Stomach (tissue), 9 donors: ENCODE measurements around the gene ASCL2. TPM values are rescaled to one million over a fixed set of nuclear protein-coding genes. Genes with fewer than 3 reads are reported as not detected.

Source experiments
- DNase-seq, 2 donors: peaks; one replicate each; pipeline versions ENCODE4 v3.0.0 to v3.0.0-alpha.2; 2013 to 2019
- H3K27ac ChIP-seq, 5 donors: fragments of 200-600 bp in 4 of 5; sonication (generic) in 4 of 5; one replicate each; pipeline ENCODE4 v1.5.1; 2013 to 2019; ENCODE audit warnings: mild to moderate bottlenecking in 1 of 5, moderate library complexity in 1 of 5
- H3K27me3 ChIP-seq, 3 donors: fragments of 200-600 bp; sonication (generic); one replicate each; pipeline ENCODE4 v1.5.1; 2017 to 2019; ENCODE audit warnings: mixed run types in 1 of 3
- H3K36me3 ChIP-seq, 4 donors: fragments of 200-600 bp; sonication (generic); 1 replicate in 3 of 4; 2 replicates in 1 of 4; pipeline ENCODE4 v1.5.1; 2016 to 2019
- H3K4me1 ChIP-seq, 4 donors: fragments of 200-600 bp; sonication (generic); one replicate each; pipeline ENCODE4 v1.5.1; 2016 to 2019
- H3K4me3 ChIP-seq, 4 donors: fragments of 200-600 bp; sonication (generic) in 3 of 4; one replicate each; pipeline ENCODE4 v1.5.1; 2016 to 2019; ENCODE audit warnings: mild to moderate bottlenecking in 1 of 4
- H3K9me3 ChIP-seq, 4 donors: fragments of 200-600 bp; sonication (generic); one replicate each; pipeline ENCODE4 v1.5.1; 2016 to 2019
- EP300 ChIP-seq: sonication (generic); formaldehyde crosslinking; IDR thresholded peaks from one replicate; pipeline ENCODE4 v1.6.1; 2017; ENCODE audit warnings: antibody characterized with exemption
- POLR2A ChIP-seq, 4 donors: fragments of 450-650 bp; IDR thresholded peaks; one replicate each; pipeline ENCODE4 v1.6.1; 2016; ENCODE audit warnings: antibody characterized with exemption in 4 of 4, control low read depth in 2 of 4, mild to moderate bottlenecking in 1 of 4, moderate library complexity in 1 of 4
- POLR2AphosphoS5 ChIP-seq, 3 donors: sonication (generic); formaldehyde crosslinking; IDR thresholded peaks; one replicate each; pipeline ENCODE4 v1.6.1; 2016; ENCODE audit warnings: antibody characterized with exemption in 3 of 3
- WGBS, 5 donors: extraction: QIAGEN DNeasy Blood & Tissue Kit in 3 of 5; methylation state at CpG; one replicate each; pipeline versions ENCODE4 v1.1.5 to v1.1.7; 2013 to 2018; 5-methylcytosine and 5-hydroxymethylcytosine counted together
- intact Hi-C: fragments of 100-400 bp; cut with DNase I; formaldehyde crosslinking; loops from one replicate; pipeline ENCODE4 v1.15.1; 2023; ENCODE audit warnings: low total_unique reads
- polyA plus RNA-seq, 3 donors: library from polyadenylated mRNA; stranded (reverse); fragments of 200-250 nt; gene quantifications; one replicate each; pipeline ENCODE4 v1.2.3, GENCODE V29; 2013
- total RNA-seq, 5 donors: library from RNA; depleted of rRNA; stranded (reverse); fragments of >200 nt; gene quantifications; one replicate each; pipeline versions ENCODE4 v1.1.0 to v1.2.3, GENCODE V29; 2014 to 2016
- TF ChIP-seq, protein P1 (sequence below), 7 experiments: fragments of 450-650 bp in 4 of 7; fragments of 200-600 bp in 3 of 7; sonication (generic) in 3 of 7; IDR thresholded peaks; one replicate each; pipeline ENCODE4 v1.5.1; 2016 to 2019; ENCODE audit warnings: antibody characterized with exemption in 7 of 7, control low read depth in 2 of 7, mild to moderate bottlenecking in 1 of 7
- donor health status: healthy with polysubstance abuse.
- donor health status: Bipolar disorder and iron deficiency.
- donor health status: healthy.

ASCL2 gene
- total and polyA plus RNA-seq, 8 donors, result 0.81 to 6.3 (median 2.2) TPM; not detected in 4

DNA sequence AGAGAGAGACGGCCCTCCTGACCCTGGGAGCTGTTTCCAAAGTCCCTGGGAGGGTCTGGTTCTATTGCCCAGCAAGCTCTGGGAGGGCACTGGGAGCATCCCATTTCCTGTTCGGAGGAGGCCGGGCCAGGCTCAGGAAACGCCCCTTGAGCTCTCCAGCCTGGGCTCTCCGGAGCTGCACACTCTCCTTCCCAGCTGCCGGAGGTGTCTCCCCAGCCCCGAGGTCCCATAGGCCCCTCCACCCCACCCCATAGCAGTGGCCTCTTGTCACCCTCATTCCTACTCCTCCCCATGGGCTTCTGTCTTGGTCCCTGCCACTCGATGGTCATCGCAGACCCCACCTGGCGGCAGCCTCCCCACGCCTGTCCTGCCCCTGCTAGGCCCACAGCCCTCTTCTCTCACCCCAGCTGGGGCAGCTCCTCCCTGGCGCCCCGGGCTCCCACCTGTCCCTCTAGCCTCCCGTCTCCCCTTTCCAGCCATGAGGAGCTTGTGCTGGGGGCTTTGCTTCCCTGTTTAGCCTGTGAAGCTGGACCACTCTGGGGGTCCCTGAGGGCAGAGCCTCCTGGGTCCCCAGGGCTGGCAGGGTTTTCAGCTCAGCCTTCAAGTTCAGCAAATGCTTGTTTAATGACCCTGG is 34.2 kb upstream of the ASCL2 start:
- TF ChIP-seq, protein P1, sequence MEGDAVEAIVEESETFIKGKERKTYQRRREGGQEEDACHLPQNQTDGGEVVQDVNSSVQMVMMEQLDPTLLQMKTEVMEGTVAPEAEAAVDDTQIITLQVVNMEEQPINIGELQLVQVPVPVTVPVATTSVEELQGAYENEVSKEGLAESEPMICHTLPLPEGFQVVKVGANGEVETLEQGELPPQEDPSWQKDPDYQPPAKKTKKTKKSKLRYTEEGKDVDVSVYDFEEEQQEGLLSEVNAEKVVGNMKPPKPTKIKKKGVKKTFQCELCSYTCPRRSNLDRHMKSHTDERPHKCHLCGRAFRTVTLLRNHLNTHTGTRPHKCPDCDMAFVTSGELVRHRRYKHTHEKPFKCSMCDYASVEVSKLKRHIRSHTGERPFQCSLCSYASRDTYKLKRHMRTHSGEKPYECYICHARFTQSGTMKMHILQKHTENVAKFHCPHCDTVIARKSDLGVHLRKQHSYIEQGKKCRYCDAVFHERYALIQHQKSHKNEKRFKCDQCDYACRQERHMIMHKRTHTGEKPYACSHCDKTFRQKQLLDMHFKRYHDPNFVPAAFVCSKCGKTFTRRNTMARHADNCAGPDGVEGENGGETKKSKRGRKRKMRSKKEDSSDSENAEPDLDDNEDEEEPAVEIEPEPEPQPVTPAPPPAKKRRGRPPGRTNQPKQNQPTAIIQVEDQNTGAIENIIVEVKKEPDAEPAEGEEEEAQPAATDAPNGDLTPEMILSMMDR (IDR thresholded peaks at IDR 0.05), result no peak
- TF ChIP-seq POLR2A (IDR thresholded peaks at IDR 0.05) (no peak), EP300 (no peak), POLR2AphosphoS5 (IDR thresholded peaks at IDR 0.05) (no peak)
- Histone ChIP-seq H3K27ac (peak overlapping the region; percentile 37 to 89 (median 81)), H3K4me3 (peak overlapping the region in 1 of 4 donors; percentile 5), H3K27me3 (no peaks in the 10 kb centered on the region), H3K36me3 (no peaks in the 10 kb centered on the region), H3K4me1 (peaks cover 54 to 83% (median 60%) of the 10 kb centered on the region in 4 donors), H3K9me3 (no peaks in the 10 kb centered on the region)
- WGBS, 5 donors, result 49 to 63% (median 57%) methylated on average over 14 of the region's 14 CpGs
- intact Hi-C loops, result loop anchor here (10.0 kb wide), 1 partner anchor 580 kb away; the partner anchor contains the start of gene CDKN1C
- peak; percentile 24 to 50 for DNase-seq

DNA sequence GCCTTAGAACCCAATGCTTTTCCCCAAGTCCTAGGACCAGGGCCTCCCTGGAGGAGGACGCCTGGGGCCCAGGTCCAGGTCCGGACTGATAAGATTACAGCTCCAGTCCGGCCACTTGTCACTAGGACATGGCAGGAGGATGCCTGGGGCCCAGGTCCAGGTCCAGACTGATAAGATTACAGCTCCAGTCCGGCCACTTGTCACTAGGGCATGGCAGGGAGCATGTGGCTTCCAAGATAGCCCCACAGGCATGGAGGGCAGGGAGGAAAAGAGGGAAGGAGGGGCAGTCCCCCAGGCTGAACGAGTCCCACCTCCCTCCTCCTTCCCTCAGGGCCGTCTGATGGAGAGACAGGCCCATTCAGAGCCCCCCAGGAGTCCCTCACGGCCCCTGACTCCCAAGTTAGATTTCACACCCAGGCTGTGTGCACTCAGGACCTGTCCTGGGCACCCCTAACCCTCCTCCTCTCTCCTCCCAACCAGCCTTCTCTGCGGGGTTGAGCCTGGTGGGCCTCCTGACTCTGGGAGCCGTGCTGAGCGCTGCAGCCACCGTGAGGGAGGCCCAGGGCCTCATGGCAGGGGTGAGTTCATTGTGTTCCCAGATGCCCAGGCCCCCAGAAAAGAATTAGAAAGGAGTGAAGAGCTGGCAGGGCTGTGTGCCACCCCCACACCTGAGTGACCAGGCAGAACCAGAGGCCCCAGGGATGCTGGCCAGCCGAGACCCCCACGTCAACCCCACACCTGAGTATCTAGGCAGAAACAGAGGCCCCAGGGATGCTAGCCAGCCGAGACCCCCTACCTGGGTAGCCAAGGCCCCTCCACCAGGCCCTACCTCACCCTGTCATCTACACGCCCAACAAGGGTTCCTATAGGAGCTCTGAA is 33.5 kb upstream of the ASCL2 start:
- WGBS, 5 donors, result 27 to 61% (median 40%) methylated on average over 10 to 15 of the region's 15 CpGs
- H3K4me3 ChIP-seq, result peak overlapping the region in 1 of 4 donors; percentile 31
- intact Hi-C loops, result loop anchor here (10.0 kb wide), 1 partner anchor 581 kb away; the partner anchor contains the start of gene CDKN1C
- H3K36me3 ChIP-seq, result no peaks in the 10 kb centered on the region
- peak overlapping the region; percentile 59 to 89 (median 81) for H3K27ac ChIP-seq
- H3K4me1 ChIP-seq, result peaks cover 54 to 85% (median 63%) of the 10 kb centered on the region in 4 donors
- no peaks in the 10 kb centered on the region for H3K27me3 ChIP-seq
- no peaks in the 10 kb centered on the region for H3K9me3 ChIP-seq
- TF ChIP-seq POLR2AphosphoS5 (IDR thresholded peaks at IDR 0.05) (no peak), POLR2A (IDR thresholded peaks at IDR 0.05) (no peak), EP300 (no peak)
- TF ChIP-seq, protein P1 (IDR thresholded peaks at IDR 0.05), result no peak
- DNase-seq, result peak; percentile 62 to 79

DNA sequence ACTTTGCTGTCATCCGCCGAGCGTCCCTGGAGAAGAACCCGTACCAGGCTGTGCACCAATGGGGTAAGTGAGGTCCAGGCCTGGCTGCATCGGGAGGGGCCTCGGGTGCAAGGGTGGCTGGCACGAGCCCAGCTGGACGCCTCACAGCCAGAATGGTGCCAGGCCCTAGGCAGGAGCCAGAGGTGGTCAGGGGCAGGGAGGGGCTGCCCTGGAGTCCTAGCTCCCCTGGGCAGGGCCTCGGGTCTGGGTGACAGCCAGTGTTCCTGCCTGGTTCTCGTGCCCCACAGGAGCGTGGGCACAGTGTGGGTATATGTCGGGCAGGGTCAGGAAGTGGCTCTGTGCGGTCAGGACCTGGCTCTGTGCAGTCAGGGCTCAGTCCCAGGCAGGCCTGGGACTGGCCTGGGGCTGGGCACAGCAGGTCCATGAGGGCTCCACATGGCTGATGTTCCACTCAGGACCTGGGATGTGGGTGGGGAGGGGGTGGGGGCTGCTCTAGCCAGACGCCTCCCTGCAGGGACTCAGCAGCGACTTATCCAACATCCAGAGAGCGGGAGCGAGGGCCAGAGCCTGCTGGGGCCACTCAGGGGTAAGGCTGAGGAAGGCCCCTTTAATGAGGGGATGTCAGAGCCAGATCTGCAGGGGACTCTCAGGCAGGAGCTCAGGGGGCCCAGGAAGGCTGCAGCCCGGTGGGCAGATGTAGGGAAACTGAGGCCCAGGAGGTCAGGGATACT is 32.7 kb upstream of the ASCL2 start:
- Histone ChIP-seq H3K36me3 (no peaks in the 10 kb centered on the region), H3K9me3 (no peaks in the 10 kb centered on the region), H3K4me3 (peak overlapping the region; percentile 24 to 31 (median 28)), H3K27me3 (no peaks in the 10 kb centered on the region), H3K27ac (peak overlapping the region; percentile 59 to 89 (median 81)), H3K4me1 (peaks cover 54 to 85% (median 62%) of the 10 kb centered on the region in 4 donors)
- intact Hi-C loops, result loop anchor here (10.0 kb wide), 1 partner anchor 582 kb away; the partner anchor contains the start of gene CDKN1C
- TF ChIP-seq EP300, result no peak
- TF ChIP-seq POLR2AphosphoS5 (IDR thresholded peaks at IDR 0.05), result peak in 1 of 3 donors; percentile 10
- DNase-seq, result peak; percentile 44 to 89
- WGBS, 5 donors, result 14 to 48% (median 23%) methylated on average over 14 to 18 of the region's 18 CpGs

DNA sequence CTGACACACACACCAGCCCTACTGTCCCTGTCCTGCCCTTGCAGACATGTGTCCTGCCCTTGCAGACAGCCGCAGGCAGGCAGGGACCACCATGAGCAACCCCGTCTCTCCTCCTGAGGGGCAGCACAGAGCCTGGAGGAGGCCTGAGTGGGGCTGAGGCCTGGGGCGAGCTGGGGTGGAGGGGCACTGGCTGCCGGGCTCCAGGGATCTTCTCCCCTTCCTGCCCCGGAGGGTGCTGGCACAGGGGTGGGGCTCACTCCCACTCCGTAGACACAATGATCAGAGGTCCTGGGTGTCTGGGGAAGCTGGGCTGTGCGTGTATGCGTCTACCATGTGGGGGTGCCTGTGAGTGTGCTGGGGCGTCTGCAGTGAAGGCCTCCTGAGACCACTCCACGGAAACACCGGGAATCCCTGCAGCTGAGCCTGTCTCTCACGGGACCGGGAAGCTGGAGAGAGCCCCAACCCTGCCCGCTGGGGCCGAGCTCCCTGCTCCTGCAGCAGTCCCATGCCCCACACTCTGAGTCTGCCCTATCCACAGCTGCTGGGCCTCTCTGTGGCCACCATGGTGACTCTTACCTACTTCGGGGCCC is 32.0 kb upstream of the ASCL2 start:
- intact Hi-C loops, result loop anchor here (10.0 kb wide), 1 partner anchor 582 kb away; the partner anchor contains the start of gene CDKN1C
- Histone ChIP-seq H3K4me3 (peak overlapping the region; percentile 24 to 31 (median 28)), H3K9me3 (no peaks in the 10 kb centered on the region), H3K27me3 (no peaks in the 10 kb centered on the region), H3K36me3 (no peaks in the 10 kb centered on the region), H3K27ac (peak overlapping the region; percentile 59 to 89 (median 81)), H3K4me1 (peaks cover 53 to 78% (median 58%) of the 10 kb centered on the region in 4 donors)
- no peak for DNase-seq
- TF ChIP-seq, protein P1 (IDR thresholded peaks at IDR 0.05), result no peak
- TF ChIP-seq EP300 (no peak), POLR2AphosphoS5 (IDR thresholded peaks at IDR 0.05) (no peak), POLR2A (IDR thresholded peaks at IDR 0.05) (no peak)
- 17 to 43% (median 29%) methylated on average over 5 to 16 of the region's 16 CpGs for WGBS, 5 donors
